KMS-11 (cell line): ENCODE results near the gene RAN.

Experiments used
- H2AFZ ChIP-seq: fragments of 200-600 bp; sonication (generic); 2 replicates; pipeline ENCODE4 v1.6.1; 2016; ENCODE audit warnings: antibody characterized with exemption, mixed run types, low read depth
- H3K27ac ChIP-seq: fragments of 200-600 bp; sonication (generic); 2 replicates; pipeline ENCODE4 v1.6.1; 2016; ENCODE audit warnings: mild to moderate bottlenecking, mixed run types
- H3K27me3 ChIP-seq: fragments of 200-600 bp; sonication (generic); 2 replicates; pipeline ENCODE4 v1.6.1; 2017; ENCODE audit warnings: mild to moderate bottlenecking, low read depth, mixed run types, moderate library complexity; ENCODE audit not compliant: insufficient read depth
- H3K36me3 ChIP-seq: fragments of 200-600 bp; sonication (generic); 2 replicates; pipeline ENCODE4 v1.6.1; 2017; ENCODE audit warnings: mild to moderate bottlenecking, mixed run types; ENCODE audit not compliant: insufficient read depth
- H3K4me1 ChIP-seq: fragments of 200-600 bp; sonication (generic); 2 replicates; pipeline ENCODE4 v1.6.1; 2016; ENCODE audit warnings: mild to moderate bottlenecking, low read depth, mixed run types; ENCODE audit not compliant: poor library complexity, severe bottlenecking
- H3K4me2 ChIP-seq: fragments of 200-600 bp; sonication (generic); 2 replicates; pipeline ENCODE4 v1.7.0; 2016; ENCODE audit warnings: mild to moderate bottlenecking, mixed run types
- H3K4me3 ChIP-seq: fragments of 200-600 bp; sonication (generic); IDR thresholded peaks from 2 replicates; pipeline ENCODE4 v1.6.1; 2017; ENCODE audit warnings: low read depth, low read length, mixed read lengths; ENCODE audit not compliant: insufficient read depth
- H3K79me2 ChIP-seq: fragments of 200-600 bp; sonication (generic); 2 replicates; pipeline ENCODE4 v1.6.1; 2016; ENCODE audit warnings: low read depth, mixed run types; ENCODE audit not compliant: insufficient read depth
- H3K9ac ChIP-seq: fragments of 200-600 bp; sonication (generic); 2 replicates; pipeline ENCODE4 v1.6.1; 2016; ENCODE audit warnings: mild to moderate bottlenecking, mixed run types
- H4K20me1 ChIP-seq: fragments of 200-600 bp; sonication (generic); 2 replicates; pipeline ENCODE4 v1.6.1; 2016; ENCODE audit warnings: mild to moderate bottlenecking, mixed run types; ENCODE audit not compliant: insufficient read depth
- TF ChIP-seq, protein P1 (sequence below): fragments of 200-600 bp; sonication (generic); conservative IDR thresholded peaks from 2 replicates; pipeline ENCODE4 v1.6.1; 2017; ENCODE audit warnings: low read depth, mild to moderate bottlenecking, antibody characterized with exemption, low read length, moderate library complexity, mixed read lengths

The RAN gene

DNA sequence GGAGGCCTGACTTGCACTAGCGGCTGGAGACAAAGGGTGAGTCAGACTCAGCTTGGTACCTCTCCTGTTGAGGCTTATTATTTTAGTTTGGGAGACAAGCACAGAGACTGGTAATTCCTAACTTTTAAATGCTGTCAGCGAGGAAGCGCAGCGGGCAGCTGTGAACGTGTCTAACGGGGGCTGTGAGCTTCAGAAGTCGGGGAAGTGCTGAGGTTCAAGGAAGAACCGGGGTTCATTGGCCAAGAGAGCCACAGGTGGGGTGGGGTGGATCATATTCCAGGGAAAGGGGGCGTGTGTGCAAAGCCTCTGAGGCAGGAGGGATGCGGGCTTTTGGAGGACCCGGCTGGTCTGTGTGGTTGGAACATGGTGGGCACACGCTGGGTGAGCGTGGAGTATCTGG, 45.7 kb downstream of the RAN start:
- Histone ChIP-seq H3K27me3 (no peaks in the 10 kb centered on the region), H4K20me1 (no peaks in the 10 kb centered on the region), H3K79me2 (no peaks in the 10 kb centered on the region), H3K4me1 (no peaks in the 10 kb centered on the region), H2AFZ (no peak overlapping the region), H3K36me3 (no peaks in the 10 kb centered on the region), H3K9ac (no peak overlapping the region), H3K27ac (no peak overlapping the region), H3K4me3 (no peak overlapping the region), H3K4me2 (no peak overlapping the region)
- TF ChIP-seq, protein P1, sequence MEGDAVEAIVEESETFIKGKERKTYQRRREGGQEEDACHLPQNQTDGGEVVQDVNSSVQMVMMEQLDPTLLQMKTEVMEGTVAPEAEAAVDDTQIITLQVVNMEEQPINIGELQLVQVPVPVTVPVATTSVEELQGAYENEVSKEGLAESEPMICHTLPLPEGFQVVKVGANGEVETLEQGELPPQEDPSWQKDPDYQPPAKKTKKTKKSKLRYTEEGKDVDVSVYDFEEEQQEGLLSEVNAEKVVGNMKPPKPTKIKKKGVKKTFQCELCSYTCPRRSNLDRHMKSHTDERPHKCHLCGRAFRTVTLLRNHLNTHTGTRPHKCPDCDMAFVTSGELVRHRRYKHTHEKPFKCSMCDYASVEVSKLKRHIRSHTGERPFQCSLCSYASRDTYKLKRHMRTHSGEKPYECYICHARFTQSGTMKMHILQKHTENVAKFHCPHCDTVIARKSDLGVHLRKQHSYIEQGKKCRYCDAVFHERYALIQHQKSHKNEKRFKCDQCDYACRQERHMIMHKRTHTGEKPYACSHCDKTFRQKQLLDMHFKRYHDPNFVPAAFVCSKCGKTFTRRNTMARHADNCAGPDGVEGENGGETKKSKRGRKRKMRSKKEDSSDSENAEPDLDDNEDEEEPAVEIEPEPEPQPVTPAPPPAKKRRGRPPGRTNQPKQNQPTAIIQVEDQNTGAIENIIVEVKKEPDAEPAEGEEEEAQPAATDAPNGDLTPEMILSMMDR: no peak

DNA sequence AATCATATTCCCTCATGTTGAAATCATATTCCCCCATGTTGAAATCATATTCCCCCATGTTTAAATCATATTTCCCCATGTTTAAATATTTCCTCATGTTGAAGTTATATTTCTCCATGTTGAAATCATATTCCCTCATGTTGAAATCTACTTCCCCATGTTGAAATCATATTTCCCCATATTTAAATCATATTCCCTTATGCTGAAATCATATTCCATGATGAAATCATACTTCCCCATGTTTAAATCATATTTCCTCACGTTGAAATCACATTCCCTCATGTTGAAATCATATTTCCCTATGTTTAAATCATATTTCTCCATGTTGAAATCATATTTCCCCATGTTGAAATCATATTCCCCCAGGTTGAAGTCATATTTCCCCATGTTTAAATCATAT, 47.2 kb downstream of the RAN start:
- TF ChIP-seq, protein P1: no peak
- H4K20me1 ChIP-seq: no peaks in the 10 kb centered on the region
- H3K79me2 ChIP-seq: no peaks in the 10 kb centered on the region
- no peak overlapping the region for H2AFZ ChIP-seq
- no peaks in the 10 kb centered on the region for H3K4me1 ChIP-seq
- no peak overlapping the region for H3K27ac ChIP-seq
- H3K36me3 ChIP-seq: no peaks in the 10 kb centered on the region
- no peak overlapping the region for H3K9ac ChIP-seq
- H3K4me3 ChIP-seq: no peak overlapping the region
- H3K27me3 ChIP-seq: no peaks in the 10 kb centered on the region
- H3K4me2 ChIP-seq: no peak overlapping the region

DNA sequence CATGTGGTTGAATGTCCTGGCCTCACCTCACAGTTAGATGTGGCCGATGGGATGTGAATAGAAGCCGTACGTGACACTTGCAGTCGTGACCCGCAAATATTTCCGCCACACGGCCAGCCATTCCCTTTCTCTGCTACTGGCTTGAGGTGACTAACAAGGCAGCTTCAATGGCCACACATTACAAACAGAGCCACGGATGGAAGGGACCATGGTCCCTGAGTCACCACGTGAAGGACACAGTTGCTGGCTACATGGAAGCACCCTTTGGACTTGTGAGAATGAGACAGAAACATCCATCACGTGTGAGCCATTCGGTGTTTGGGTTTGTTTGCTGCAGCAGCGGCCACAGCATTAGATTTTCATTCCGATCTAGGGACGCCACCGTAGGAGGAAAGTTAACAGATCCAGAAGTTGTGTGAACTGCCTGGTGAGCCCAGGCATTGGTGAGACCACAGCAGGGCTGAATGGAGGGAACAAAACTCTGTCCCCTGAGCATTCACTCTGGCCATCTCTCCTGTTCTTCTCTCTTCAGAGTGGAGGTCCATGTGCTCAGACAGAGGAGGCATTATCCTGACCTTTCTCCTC, 48.3 kb downstream of the RAN start:
- H2AFZ ChIP-seq: no peak overlapping the region
- no peaks in the 10 kb centered on the region for H4K20me1 ChIP-seq
- no peak overlapping the region for H3K4me3 ChIP-seq
- H3K79me2 ChIP-seq: no peaks in the 10 kb centered on the region
- no peak overlapping the region for H3K9ac ChIP-seq
- TF ChIP-seq, protein P1: no peak
- H3K27ac ChIP-seq: no peak overlapping the region
- no peak overlapping the region for H3K4me2 ChIP-seq
- no peaks in the 10 kb centered on the region for H3K36me3 ChIP-seq
- H3K4me1 ChIP-seq: no peaks in the 10 kb centered on the region
- no peaks in the 10 kb centered on the region for H3K27me3 ChIP-seq

DNA sequence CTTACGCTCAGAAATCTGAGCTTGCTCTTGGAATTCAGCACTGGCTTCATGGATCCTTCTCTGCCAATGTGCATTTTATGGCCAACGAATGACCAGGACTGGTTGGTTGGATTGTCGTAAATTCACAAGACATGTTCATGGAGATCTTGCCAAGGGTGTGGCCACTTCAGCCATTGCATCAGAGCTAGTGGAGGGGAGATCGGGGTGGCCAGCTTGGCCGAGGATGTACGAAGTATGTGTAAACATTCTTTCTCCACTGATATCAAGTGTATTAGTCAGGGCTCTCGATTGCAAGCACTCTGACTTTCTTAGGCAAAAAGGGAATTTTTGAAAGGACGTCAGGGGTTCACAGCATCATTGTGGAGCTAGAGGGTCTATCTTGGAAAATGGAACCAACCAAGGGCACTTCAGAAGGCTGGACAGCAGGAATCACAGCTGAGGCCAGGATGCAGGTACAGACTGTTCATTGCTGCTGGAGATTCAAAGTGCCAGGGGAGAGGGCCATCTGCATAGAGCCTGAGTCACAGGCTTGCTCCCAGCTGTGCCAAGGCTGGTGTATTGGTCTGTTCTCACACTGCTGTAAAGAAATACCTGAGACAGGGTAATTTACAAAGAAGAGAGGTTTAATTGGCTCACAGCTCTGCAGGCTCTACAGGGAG, 49.0 kb downstream of the RAN start:
- no peaks in the 10 kb centered on the region for H3K4me1 ChIP-seq
- H3K4me3 ChIP-seq: no peak overlapping the region
- TF ChIP-seq, protein P1: no peak
- no peak overlapping the region for H3K27ac ChIP-seq
- no peak overlapping the region for H2AFZ ChIP-seq
- H3K36me3 ChIP-seq: no peaks in the 10 kb centered on the region
- H3K79me2 ChIP-seq: no peaks in the 10 kb centered on the region
- no peak overlapping the region for H3K4me2 ChIP-seq
- H3K27me3 ChIP-seq: no peaks in the 10 kb centered on the region
- no peaks in the 10 kb centered on the region for H4K20me1 ChIP-seq
- no peak overlapping the region for H3K9ac ChIP-seq
